Measurements from ENCODE around the gene PIK3AP1.

GRCh38 chr10:96632974-96633710 lies 87.2 kb downstream of the PIK3AP1 start:
- no peak for TF ChIP-seq CTCF (conservative IDR thresholded peaks at IDR 0.05; ENCODE audit: low read depth, low read length)
- TF ChIP-seq EZH2 (IDR thresholded peaks at IDR 0.05; ENCODE audit: low read length, unreplicated experiment), result no peak

All from PC-3 (cell line).